ENCODE measurements around the gene ETHE1.

Gene ETHE1, protein sequence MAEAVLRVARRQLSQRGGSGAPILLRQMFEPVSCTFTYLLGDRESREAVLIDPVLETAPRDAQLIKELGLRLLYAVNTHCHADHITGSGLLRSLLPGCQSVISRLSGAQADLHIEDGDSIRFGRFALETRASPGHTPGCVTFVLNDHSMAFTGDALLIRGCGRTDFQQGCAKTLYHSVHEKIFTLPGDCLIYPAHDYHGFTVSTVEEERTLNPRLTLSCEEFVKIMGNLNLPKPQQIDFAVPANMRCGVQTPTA

GRCh38 chr19:43526884-43527859 lies at the start of gene ETHE1:
Gene ETHE1, minus strand, starts transcription at chr19:43527201. Its CDS starts 24 bp downstream, at chr19:43527177.
- DNase-seq (ENCODE audit: extremely low read depth in 1 of 2, low read depth in 1 of 2), result peak; percentile 65 to 78

- no peak for DNase-seq (ENCODE audit: extremely low read depth in 1 of 2, low read depth in 1 of 2)
Measured at GRCh38 chr19:43575955-43576878, 49.2 kb upstream of the ETHE1 start.

DNA sequence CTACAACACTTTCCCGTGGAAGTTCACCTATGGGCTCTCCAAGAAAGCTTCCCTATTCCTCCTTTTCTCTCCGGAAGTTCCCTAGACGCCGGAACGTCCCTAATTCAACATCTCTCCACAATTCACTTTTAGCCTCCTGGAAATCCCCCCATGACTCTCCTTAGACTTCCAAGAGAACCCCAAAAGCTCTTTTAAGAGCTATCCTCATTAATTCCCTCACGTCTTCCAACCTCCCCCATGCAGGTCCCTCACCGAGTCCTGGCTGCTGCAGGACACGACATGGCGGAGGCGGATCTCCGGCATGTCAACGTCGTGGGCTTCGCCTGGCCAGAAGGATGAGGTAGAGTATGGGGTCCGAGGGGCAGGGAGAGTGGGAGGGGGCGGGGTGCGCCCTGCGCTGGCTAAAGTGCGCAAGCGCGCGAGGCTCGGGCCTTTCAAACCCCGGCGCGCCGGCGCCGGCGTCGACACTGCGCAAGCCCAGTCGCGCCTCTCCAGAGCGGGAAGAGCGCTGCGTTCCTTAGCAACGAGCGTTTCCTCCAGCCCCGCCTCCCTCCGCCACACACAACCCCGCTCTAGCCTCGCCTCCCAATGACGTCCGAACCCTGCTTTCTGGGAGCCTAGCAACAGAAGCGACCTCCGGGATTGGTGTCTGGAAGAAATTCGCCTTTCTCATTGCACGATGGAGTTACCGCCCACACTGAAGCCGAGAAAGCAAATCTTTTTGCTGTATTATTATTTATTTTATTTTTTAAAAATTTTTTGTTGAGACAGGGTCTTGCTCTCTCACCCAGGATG lies 48.4 kb upstream of the ETHE1 start, which contains the start of the genes PINLYP and XRCC1:
Gene PINLYP, plus strand, starts transcription at position 646 of the 795 bp plus-strand sequence. CDS start 1,391 bp downstream, outside the sequence.
Gene XRCC1, minus strand, starts transcription at position 372 of the 795 bp plus-strand sequence. Its CDS starts 69 bp downstream, at position 303.
- peak; percentile 89 to 96 for DNase-seq (ENCODE audit: extremely low read depth in 1 of 2, low read depth in 1 of 2)

- no peak for DNase-seq (ENCODE audit: extremely low read depth in 1 of 2, low read depth in 1 of 2)
Measured at GRCh38 chr19:43574424-43575155, 47.6 kb upstream of the ETHE1 start.

GRCh38 chr19:43572171-43572588 lies 45.2 kb upstream of the ETHE1 start:
- no peak for DNase-seq (ENCODE audit: extremely low read depth in 1 of 2, low read depth in 1 of 2)

DNA sequence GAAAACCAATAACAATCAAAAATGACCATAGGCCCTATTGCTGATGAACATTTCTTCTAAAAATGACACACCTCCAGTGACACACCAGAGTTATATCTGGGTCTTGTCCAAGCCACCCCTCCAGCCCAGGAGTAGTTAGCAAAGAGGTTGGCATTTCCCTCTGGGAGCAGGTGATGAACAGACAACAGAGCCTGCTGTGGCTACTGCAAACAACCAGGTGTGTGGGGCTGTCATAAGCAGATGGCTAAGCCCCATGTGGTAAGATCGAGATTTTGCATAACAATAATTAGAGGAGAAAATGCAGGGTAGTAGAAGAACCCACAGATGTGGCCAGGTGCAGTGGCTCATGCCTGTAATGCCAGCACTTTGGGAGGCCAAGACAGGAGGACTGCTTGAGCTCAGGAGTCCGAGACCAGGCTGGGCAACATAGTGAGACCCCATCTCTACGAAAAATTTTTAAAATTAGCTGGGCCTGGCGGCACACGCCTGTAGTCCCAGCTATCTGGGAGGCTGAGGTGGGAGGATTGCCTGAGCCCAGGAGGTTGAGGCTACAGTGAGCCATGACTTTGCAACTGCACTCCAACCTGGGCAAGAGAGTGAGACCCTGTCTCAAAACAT lies 43.3 kb upstream of the ETHE1 start:
- no peak for DNase-seq (ENCODE audit: extremely low read depth in 1 of 2, low read depth in 1 of 2)

DNA sequence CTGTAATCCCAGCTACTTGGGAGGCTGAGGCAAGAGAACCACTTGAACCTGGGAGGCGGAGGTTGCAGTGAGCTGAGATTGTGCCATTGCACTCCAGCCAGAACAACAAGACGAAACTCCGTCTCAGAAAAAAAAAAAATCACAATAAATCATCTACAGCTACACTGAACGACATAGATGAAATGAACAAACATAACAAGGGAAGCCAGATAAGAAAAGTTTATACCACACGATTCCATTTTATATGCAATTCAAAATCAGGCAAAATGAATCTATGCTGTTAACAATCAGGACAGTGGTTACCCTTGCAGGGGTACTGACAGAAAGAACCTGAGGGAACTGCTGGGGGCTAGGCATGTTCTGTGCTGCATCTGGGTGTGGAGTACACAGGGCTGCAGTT lies 42.7 kb upstream of the ETHE1 start:
- DNase-seq (ENCODE audit: extremely low read depth in 1 of 2, low read depth in 1 of 2), result no peak

- no peak for DNase-seq (ENCODE audit: extremely low read depth in 1 of 2, low read depth in 1 of 2)
Measured at GRCh38 chr19:43564800-43565199, 37.8 kb upstream of the ETHE1 start.

- no peak for DNase-seq (ENCODE audit: extremely low read depth in 1 of 2, low read depth in 1 of 2)
Measured at GRCh38 chr19:43563816-43564457, 36.9 kb upstream of the ETHE1 start.

GRCh38 chr19:43562698-43563241 lies 35.8 kb upstream of the ETHE1 start:
- peak; percentile 53 to 68 for DNase-seq (ENCODE audit: extremely low read depth in 1 of 2, low read depth in 1 of 2)

GRCh38 chr19:43562226-43562697 lies 35.3 kb upstream of the ETHE1 start:
- DNase-seq (ENCODE audit: extremely low read depth in 1 of 2, low read depth in 1 of 2), result peak in 1 of 2 donors; percentile 43

DNA sequence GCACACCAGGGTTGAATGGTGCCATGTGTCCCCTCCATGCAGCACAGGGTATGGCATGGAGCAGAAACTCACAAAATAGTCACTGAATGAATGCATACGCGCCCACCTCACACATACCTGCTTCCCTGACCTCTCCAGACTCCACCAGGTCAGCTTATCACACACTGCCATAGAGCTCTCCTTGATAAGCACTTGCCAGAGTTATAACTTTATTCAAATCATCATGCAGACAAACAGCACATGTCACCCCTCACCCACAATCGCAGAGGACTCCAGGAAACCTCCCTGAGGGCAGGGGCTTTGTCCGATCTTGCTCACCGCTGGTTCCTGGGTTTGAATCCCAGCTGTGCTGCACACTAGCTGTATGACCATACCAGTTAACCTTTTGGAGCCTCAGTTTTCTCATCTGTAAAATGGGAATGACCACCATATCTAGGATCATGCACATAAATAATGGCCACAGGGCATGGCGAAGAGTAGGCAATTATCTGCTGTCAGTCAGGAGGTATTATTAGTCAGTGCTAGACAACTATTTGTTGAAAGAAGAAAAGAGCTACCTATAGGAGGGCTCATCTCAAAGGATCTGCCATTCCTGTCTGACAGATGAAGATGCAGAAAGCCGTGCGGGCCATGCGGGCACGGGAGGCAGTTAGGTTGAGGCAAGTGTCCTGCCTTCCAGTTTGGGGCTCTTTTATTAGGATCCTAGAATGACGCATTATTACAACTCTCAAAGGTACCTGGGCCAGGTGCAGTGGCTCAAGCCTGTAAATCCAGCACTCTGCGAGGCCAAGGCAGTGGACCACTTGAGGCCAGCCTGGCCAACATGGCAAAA lies 34.4 kb upstream of the ETHE1 start:
- DNase-seq (ENCODE audit: extremely low read depth in 1 of 2, low read depth in 1 of 2), result no peak

- peak in 1 of 2 donors; percentile 23 for DNase-seq (ENCODE audit: extremely low read depth in 1 of 2, low read depth in 1 of 2)
Measured at GRCh38 chr19:43560687-43561086, 33.7 kb upstream of the ETHE1 start.

DNA sequence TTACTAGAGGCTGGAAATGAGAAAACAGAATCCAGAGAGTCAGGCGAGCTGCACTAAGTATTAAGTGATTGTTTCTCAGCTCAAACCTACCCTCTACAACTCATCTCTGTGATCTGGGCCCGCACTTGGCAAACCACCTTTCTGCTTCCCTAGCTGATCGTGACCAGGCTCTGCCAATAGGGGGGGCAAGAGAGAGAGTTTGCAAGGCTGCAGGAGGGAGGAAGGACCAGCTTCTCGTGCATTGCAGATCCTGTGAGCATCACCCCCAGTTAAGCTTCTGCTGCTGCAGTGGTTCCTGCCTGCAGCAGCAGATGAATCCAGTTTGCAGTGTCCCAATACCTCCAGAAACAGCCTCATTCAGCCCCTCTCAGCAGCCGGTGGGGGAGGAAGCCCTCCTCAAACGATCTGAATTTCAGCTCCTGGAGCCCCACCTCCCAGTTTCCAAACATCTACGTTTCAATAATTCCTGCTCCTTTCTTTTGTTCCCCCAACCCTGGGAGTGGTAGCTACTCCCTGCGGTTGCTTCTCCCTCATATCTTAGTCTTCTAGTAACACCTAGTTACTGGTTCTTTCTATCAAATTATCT lies 28.3 kb upstream of the ETHE1 start:
- peak in 1 of 2 donors; percentile 68 for DNase-seq (ENCODE audit: extremely low read depth in 1 of 2, low read depth in 1 of 2)

DNA sequence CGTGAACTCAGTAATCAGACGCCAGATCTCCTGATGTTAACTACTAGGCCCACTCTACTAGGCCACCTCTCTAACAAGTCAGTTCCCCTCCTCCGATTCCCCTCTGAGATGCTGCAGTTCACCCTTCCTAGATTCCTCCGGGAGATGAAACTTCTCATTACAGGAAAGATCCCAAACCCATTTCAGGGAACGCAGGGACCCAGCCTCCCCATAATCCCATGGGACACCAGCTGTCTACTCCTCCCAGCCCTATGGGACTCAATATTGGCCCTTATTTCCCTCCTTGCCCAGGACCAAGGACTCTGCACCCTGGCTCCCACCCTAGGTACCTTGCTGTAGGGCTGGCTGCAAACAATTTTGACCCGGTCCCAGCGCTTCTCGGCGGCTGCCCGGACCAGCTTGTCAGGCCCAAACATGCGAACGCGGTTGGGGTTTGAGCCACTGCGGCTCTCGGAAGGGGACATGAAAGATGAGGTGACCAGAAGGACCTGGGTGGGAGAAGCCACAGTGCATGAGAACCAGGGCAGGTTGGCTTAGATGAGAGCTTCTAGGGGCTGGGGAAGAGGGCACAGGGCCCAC lies 27.4 kb upstream of the ETHE1 start:
- no peak for DNase-seq (ENCODE audit: extremely low read depth in 1 of 2, low read depth in 1 of 2)

DNA sequence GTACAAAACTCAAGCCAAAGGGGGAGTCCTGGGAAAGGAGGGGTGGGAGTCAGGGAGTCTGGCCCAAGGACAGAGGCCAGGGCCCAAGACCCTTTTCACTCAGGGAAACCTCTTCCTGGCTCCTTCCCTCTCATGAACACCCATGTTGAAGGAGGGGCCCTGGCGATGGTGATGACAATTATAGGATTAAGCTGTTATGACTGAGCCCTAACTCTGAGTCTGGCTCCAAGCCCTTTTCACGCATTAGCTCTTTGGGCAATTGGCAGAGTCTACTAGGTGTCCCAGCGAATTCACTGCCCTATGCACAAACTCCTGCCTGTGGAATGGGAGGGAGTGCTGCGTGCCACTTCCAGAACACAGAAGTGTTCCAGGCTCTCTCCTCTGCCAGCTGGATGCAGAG lies 26.7 kb upstream of the ETHE1 start:
- DNase-seq (ENCODE audit: extremely low read depth in 1 of 2, low read depth in 1 of 2), result no peak

Measured in stimulated activated CD8-positive, alpha-beta memory T cell treated with anti-CD3 and anti-CD28 coated beads, Interleukin-7, amount 100 ng/mL, for 48 hours (primary cell).